Measurements from ENCODE around the gene ARMCX4.

- TF ChIP-seq CTCF (IDR thresholded peaks at IDR 0.05) (no peak), EP300 (IDR thresholded peaks at IDR 0.05) (no peak)
Measured at GRCh38 chrX:101482296-101482695, 3.0 kb upstream of the ARMCX4 start.
